Testis (tissue), 3 donors: ENCODE data around the gene ORM2. TPM values are rescaled to one million over a fixed set of nuclear protein-coding genes. Genes with fewer than 3 reads are reported as not detected.

Experiments used
- DNase-seq: peaks from one replicate; pipeline ENCODE4 v3.0.0-alpha.2; 2019
- H3K27ac ChIP-seq, 2 donors: fragments of 200-600 bp; sonication (generic); one replicate each; pipeline ENCODE4 v1.5.1; 2019
- H3K27me3 ChIP-seq: fragments of 200-600 bp; sonication (generic); one replicate; pipeline ENCODE4 v1.5.1; 2019
- H3K36me3 ChIP-seq: fragments of 200-600 bp; sonication (generic); one replicate; pipeline ENCODE4 v1.5.1; 2017; ENCODE audit warnings: low read depth; ENCODE audit errors: missing control alignments
- H3K4me1 ChIP-seq: fragments of 200-600 bp; sonication (generic); one replicate; pipeline ENCODE4 v1.5.1; 2019
- H3K4me3 ChIP-seq, 2 donors: fragments of 200-600 bp; sonication (generic); one replicate each; pipeline ENCODE4 v1.5.1; 2017 to 2019
- H3K9me3 ChIP-seq: fragments of 200-600 bp; sonication (generic); one replicate; pipeline ENCODE4 v1.5.1; 2017
- CTCF ChIP-seq, 3 experiments: fragments of 450-650 bp in 2 of 3; fragments of 200-600 bp in 1 of 3; sonication (generic) in 1 of 3; IDR thresholded peaks; one replicate each; pipeline ENCODE4 v1.5.1; 2016 to 2019; ENCODE audit warnings: antibody characterized with exemption in 3 of 3, mild to moderate bottlenecking in 2 of 3, moderate library complexity in 1 of 3
- POLR2A ChIP-seq: fragments of 450-650 bp; IDR thresholded peaks from one replicate; pipeline ENCODE4 v1.6.1; 2017; ENCODE audit warnings: antibody characterized with exemption, mild to moderate bottlenecking, moderate library complexity
- WGBS, 2 donors: methylation state at CpG; one replicate each; pipeline ENCODE4 v1.1.5; 2018; 5-methylcytosine and 5-hydroxymethylcytosine counted together
- intact Hi-C: fragments of 100-400 bp; cut with DNase I; formaldehyde crosslinking; loops from one replicate; pipeline ENCODE4 v1.15.1; 2023; ENCODE audit warnings: low total_unique reads
- polyA plus RNA-seq: library from polyadenylated mRNA; stranded (reverse); fragments of 350-450 nt; fragmentation: Illumina TruSeq; extraction: RNeasy Lipid Tissue Mini Kit (QIAGEN cat#74804); gene quantifications from one replicate; pipeline ENCODE4 v1.2.3, GENCODE V29; 2014; ENCODE audit warnings: low read depth, low replicate concordance; ENCODE audit not compliant: insufficient read depth
- total RNA-seq, 2 donors: library from RNA; depleted of rRNA; stranded (reverse); fragments of >200 nt; gene quantifications; one replicate each; pipeline ENCODE4 v1.2.3, GENCODE V29; 2016

The ORM2 gene
- total and polyA plus RNA-seq, 3 donors from 2014 or later = 0.56 to 2.3 TPM; not detected in 1

- Histone ChIP-seq H3K27me3 (no peaks in the 10 kb centered on the region), H3K4me1 (no peaks in the 10 kb centered on the region), H3K27ac (no peak overlapping the region), H3K4me3 (no peak overlapping the region), H3K36me3 (no peaks in the 10 kb centered on the region), H3K9me3 (no peaks in the 10 kb centered on the region)
- intact Hi-C loops = no loop called here
- 83 to 84% methylated on average over 15 to 16 of the region's 16 CpGs for whole genome bisulfite sequencing, 2 donors
- peak; percentile 69 for DNase-seq
- TF ChIP-seq POLR2A = no peak
- peak; percentile 70 to 80 (median 77) for TF ChIP-seq CTCF (IDR thresholded peaks at IDR 0.05)
Measured at GRCh38 chr9:114339130-114339908, 9.7 kb downstream of the ORM2 start.

DNA sequence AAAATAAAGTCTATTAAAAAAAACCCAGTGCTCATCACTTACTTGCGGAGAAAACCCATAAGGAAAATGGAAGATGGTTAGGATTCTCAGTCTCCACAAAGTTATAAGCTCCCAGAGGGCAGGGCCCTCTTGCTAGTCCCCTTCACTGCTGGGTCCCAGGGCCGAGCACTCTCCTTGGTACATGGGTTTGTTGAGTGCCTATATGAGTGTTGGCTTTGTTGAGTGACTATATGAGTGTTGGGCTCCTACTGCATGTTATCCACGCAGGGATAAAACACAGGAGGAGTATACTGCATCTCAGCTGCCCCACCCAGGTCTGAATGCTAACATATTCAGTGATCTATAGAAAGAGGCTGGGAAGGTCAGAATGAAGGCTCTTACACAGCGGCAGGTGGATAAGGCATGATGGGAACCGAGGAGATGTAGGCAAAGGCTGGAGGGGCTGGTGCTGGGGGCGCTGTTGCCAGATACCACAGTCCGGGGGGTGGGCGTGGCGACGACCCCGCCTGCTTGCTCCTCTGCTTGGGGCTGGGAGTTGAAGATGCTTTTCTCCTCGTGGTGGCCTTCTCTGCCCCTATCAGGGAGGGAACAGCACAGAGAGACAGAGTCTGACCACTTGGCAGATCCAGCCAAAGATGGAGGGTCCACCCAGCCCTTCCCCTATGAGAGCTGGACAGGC, 11.6 kb downstream of the ORM2 start:
- no peaks in the 10 kb centered on the region for H3K27me3 ChIP-seq
- H3K9me3 ChIP-seq = no peaks in the 10 kb centered on the region
- no peak for DNase-seq
- 91 to 93% methylated on average over 8 to 12 of the region's 12 CpGs for WGBS, 2 donors
- H3K27ac ChIP-seq = no peak overlapping the region
- H3K36me3 ChIP-seq = no peaks in the 10 kb centered on the region
- H3K4me1 ChIP-seq = no peaks in the 10 kb centered on the region
- intact Hi-C loops = no loop called here
- TF ChIP-seq CTCF (IDR thresholded peaks at IDR 0.05) (no peak), POLR2A (no peak)
- no peak overlapping the region for H3K4me3 ChIP-seq

DNA sequence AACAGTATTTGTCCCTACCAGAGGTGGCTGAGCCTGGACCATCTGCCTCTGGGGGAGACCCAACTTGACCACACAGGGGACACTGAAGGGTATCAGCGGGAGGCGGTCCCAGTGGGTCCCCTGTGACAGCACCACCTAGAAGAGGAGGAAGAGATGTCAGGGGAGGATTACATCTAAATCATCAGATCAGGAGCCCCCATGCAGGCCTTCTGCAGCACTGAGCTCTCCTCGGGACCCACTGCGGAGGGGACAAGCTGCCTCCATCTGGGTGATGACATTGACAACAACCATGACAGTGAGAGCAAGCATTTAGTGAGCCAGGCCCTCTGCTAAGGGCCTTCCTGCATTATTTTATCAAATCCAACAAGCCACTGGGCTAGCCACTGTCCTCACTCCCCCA, 12.3 kb downstream of the ORM2 start:
- DNase-seq = no peak
- Histone ChIP-seq H3K4me3 (no peak overlapping the region), H3K27me3 (no peaks in the 10 kb centered on the region), H3K9me3 (no peaks in the 10 kb centered on the region), H3K4me1 (no peaks in the 10 kb centered on the region), H3K27ac (no peak overlapping the region), H3K36me3 (no peaks in the 10 kb centered on the region)
- TF ChIP-seq POLR2A = no peak
- no peak for TF ChIP-seq CTCF (IDR thresholded peaks at IDR 0.05)
- WGBS, 2 donors = 82 to 100% methylated on average over 4 of the region's 4 CpGs
- intact Hi-C loops = no loop called here

- Histone ChIP-seq H3K9me3 (no peaks in the 10 kb centered on the region), H3K27me3 (no peaks in the 10 kb centered on the region), H3K4me1 (no peaks in the 10 kb centered on the region), H3K4me3 (no peak overlapping the region), H3K27ac (no peak overlapping the region), H3K36me3 (no peaks in the 10 kb centered on the region)
- intact Hi-C loops = no loop called here
- no peak for DNase-seq
- TF ChIP-seq CTCF (IDR thresholded peaks at IDR 0.05) = no peak
- no peak for TF ChIP-seq POLR2A
- 86 to 89% methylated on average over 5 of the region's 5 CpGs for WGBS, 2 donors
Measured at GRCh38 chr9:114342755-114343440, 13.2 kb downstream of the ORM2 start.
